ENCODE data around the gene SEC14L3. TPM values are rescaled to one million over a fixed set of nuclear protein-coding genes. Genes with fewer than 3 reads are reported as not detected.
A peak's percentile ranks its signal among the peaks of the same experiment; 100 is the strongest.

Gene SEC14L3
- polyA plus RNA-seq, 4 donors, result 0.08 TPM; not detected in 3

DNA sequence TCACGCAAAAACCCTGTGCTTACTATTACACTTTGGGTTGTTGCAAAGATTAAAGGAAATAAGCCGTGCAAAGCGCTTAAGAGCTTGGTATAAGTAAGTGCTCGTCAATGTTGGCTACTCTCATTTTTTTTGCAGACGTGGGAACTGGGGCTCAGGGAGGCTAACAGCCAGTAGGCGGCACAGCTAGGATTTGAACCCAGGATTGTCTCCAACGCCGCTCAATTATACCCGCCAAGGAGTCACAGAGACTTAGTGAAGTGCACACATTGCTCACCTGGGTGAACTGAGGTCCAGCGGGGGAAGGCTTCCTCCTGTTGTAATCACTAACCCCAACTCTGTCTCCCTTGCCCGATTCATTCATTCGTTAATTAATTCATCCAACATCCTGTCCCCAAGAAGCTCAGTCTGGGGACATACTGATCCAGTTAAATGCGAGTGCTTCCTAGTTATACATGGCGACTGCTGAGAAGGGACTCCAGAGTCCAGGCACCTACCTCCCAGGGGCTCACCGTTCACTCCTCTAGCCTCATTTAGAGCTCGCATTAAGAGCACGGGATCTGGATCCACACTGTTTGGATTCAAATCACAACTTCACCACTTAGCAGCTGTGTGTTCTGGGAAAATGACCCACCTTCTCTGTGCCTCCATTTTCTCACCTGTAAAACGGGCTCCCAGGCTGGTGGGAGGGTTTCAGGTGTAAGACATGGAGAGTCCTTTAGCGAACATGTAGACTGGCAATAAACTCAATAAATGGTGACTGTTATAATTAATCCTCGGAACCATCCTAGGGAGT, 47.1 kb downstream of the SEC14L3 start:
- no peak for DNase-seq (ENCODE audit: low read depth in 4 of 4, low spot score in 2 of 4)

GRCh38 chr22:30423959-30424533, 47.8 kb downstream of the SEC14L3 start:
- peak; percentile 99 to 100 (median 100) for DNase-seq (ENCODE audit: low read depth in 4 of 4, low spot score in 2 of 4)

DNA sequence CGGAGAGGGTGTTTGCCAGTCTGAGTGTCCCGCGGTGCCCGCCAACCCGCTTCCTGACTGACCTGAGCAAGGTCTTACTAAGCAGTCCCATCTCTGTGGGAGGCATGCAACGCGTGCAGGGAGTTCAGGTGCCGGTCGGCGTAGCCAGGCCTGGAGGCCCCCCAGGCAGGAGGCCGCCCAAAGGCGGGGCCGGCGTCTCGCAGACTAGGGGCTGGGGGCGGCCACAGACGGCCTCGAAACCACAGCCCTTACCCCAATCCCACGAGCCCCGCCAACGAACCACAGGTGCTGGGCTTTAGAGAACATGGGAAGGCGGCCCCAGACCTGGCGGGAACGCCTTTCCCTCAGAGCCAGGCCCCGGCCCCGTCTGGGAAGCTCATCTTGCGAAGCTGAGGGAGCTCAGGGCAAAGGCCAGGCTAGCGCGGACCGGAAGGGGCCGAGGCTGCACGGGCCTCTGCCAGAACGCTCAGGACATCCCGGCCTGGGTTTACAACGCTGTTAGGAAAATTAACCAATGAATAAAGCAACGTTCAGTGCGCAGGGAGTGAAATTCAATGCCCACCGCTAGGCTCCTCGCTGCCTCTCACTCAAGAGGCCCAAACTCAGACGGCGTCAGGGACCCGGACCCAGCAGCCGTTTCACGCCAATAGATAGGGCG, 48.4 kb downstream of the SEC14L3 start:
- no peak for DNase-seq (ENCODE audit: low read depth in 4 of 4, low spot score in 2 of 4)

DNA sequence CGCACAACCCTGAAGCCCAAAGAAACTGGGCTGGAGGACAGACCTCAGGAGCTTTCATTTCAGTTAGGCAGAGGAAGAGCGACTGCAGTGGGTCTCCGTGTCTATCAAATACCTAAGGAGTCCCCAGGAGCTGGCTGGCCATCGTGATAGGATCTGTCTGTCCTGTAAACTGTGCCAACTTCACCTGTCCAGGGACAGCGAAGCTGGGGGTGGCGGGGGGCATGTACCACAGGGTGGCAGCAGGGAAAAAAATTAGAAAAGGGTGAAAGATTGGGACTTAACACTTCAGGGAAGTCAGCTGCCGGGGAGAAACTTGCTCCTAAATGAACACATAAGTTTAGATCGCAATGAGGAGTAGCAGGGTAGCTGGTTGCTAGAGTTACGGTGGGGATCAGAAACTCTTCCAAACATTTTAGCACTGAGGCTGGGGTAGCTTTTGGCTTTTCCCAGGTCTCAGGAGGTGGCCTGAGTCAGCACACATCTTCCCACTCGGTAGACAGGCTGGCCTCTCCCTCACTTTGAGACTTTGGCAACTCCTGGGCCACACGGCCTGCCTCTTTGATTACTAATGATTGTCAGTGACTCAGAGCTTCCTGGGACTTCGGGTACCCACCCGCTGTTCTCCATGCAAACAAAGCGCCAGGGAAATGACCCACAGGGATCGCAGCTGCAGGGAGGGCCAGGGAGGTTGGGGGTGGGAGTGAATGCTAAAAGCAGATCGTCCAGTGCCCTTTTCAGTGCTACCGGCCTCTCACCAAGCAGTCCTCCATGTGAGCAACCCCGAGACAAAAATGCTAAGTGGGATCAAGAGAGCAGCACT, 49.1 kb downstream of the SEC14L3 start:
- peak in 1 of 4 donors; percentile 19 for DNase-seq (ENCODE audit: low read depth in 4 of 4, low spot score in 2 of 4)

DNA sequence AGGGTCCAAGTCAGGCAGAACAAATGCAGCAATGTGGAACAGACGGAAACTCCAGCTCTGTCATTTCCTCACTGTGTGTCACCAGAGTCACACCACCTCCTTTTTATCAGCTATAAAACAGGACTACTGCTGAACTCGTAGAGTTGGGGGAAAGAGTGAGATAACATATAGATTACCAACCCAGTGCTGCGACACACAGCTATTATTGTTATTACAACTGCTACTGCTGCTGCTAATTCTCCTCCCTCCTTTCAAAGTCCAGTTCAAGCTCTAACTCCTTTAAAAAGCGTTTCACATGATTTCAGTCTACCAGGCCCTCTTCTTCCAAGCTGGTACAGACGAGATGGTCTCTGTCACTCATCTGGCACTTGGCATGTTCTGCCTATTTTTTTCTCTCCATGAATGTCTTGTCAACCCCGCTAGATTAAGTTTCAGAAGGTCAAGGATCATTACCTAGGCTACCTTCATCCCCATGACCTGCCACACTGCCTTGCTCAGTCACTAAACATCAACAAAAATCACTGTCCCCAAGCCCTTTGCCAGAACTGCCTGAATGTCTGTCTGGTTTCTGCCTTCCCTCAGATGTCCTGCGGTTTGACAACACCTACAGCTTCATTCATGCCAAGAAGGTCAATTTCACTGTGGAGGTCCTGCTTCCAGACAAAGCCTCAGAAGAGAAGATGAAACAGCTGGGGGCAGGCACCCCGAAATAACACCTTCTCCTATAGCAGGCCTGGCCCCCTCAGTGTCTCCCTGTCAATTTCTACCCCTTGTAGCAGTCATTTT, 49.9 kb downstream of the SEC14L3 start:
- DNase-seq (ENCODE audit: low read depth in 4 of 4, low spot score in 2 of 4), result no peak

DNA sequence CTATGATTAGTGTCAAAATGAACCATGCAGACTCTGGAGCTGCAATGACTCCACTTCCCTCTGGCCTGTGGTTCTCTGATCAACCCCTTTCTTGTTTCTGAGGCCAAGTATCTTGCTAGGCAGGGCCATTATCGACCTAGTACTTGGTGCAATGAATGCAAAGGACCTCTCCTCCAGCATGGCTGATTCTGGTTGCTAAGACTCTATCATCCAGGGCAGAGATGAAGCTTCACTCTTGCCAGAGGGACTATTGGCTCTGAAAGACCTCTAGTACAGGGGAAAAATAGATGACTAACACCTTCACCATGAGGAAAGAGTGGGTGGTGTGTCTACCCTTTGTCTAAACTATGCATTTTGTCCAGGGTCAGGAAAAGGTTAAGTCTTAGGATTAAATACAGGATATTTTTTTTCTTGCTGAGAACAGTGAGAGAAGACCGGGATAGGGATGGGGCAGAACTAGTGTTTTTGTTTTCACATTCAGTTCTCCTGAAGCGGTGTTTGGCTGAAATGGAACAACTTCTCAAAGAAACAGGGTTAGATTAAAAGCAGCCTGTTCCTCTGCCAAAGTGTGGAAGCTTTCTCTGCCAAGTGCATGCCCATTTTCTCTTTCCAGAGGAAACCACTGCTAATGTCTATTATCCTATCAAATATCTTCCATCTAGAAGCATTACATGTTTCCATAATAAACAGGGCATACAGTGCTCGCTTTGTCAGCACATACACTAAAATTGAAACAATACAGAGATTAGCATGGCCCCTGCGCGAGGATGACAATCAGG, 51.3 kb downstream of the SEC14L3 start:
- no peak for DNase-seq (ENCODE audit: low read depth in 4 of 4, low spot score in 2 of 4)

DNA sequence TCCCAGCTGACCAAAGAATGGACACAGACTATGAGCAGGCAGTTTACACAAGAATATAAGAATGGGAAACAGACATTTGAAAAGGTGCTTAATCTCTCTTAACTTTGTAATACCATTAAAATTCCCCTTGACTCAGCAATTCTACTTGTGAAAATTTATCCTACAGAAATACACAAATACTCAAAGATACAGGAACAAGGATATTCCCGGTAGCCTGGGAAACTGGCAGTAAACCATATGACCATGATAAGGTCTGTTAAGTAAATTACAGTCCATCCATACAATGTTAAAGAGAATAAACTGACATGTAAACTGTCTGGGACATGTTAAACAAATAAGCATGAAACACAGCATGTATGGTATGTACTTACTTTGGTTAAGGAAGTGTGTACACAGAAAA, 55.0 kb downstream of the SEC14L3 start:
- no peak for DNase-seq (ENCODE audit: low read depth in 4 of 4, low spot score in 2 of 4)

DNA sequence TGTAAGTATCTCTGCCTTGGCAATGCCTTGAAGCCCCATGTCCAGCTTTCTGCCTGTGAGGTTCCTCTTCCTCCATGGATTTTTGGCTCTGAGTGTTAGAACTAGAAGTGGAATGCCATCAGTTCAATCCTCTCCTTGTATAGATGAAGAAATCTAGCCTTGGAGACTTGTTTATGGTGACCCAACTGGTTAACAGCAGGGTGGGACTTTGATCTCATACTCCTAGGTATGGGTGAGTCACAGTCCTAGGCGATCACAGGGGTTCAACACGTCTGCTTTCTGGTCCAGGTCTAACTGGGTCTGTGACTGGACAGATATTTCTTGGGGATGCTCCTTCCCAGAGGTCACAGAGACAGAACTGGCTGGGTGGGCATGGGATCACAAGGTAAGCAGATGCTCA, 55.4 kb downstream of the SEC14L3 start:
- DNase-seq (ENCODE audit: low read depth in 4 of 4, low spot score in 2 of 4), result no peak

DNA sequence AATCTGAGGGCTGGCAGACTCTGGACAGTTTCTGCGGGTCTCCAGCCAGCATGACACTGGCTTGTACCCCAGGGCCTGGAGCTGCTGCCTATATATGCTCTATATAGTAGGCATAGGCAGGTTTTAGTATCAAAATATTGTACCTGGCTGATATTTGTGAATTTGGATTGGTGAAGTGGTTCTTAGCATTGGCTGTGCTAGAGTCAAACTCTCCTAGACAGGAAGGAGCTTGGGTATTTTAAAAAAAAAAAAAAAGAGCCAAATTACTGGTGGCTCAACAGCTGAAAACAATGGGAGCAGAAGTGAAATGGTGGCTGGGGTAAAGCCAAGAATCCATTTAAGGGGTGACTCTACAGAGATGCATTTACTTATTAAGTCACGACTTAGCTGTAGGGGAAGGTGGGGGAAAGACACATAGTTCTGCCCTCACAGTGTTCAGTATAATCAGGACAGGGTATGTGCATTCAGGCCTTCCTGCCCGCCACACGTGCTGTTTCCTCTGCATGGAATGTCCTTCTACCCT, 57.2 kb downstream of the SEC14L3 start:
- no peak for DNase-seq (ENCODE audit: low read depth in 4 of 4, low spot score in 2 of 4)

DNA sequence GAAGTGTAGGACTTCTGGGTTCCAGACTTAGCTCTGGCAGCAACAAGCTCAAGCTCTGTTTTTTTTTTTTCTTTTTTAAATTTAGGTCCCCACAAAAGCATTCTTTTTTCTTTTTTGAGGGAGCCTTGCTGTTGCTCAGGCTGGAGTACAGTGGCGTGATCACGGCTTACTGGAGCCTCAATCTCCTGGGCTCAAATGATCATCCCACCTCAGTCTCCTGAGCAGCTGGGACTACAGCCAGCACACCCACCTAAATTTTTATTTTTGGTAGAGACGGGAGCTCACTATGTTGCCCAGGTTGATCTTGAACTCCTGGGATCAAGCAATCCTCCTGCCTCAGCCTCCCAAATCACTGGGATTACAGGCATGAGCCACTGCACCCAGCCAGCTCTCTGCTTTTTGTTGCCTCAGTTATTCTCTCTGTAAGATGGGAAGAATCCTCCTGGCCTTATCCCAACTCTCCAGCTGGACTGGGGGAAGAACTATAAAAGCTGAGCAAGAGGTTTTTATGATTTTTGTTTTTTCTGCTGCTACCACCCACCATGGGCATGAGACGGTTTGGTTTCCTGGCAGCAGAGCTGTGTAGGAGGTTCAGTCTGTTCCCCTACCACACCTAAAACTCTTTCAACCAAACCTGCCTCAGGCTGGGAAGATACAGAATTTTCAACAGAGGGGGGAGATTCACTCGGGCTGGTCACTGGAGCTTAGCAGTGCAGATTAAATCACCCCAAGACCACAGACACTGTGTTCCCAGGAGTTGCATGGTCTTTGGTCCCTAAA, 57.9 kb downstream of the SEC14L3 start:
- DNase-seq (ENCODE audit: low read depth in 4 of 4, low spot score in 2 of 4), result no peak

GRCh38 chr22:30413001-30413400, 58.8 kb downstream of the SEC14L3 start:
- DNase-seq (ENCODE audit: low read depth in 4 of 4, low spot score in 2 of 4), result no peak

DNA sequence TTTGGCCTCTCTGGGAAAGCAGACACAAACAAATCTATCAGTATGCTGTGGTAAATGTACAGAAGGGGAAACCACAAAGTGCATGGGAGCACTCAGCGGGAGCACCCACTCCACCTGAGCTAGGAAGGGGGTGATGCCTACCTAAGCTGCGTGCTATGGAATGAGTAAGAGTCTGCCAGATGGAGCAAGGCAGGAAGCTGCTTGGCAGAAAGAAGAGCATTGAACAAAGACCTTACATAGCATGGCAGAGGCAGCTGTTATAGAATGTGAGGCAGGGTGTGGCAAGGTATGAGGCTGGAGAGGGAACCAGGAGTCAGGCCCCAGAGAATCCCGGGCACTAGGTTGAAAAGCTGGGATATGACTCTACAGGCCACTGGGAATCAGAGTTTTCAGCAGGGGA, 60.0 kb downstream of the SEC14L3 start:
- DNase-seq (ENCODE audit: low read depth in 4 of 4, low spot score in 2 of 4), result no peak

Other genes with a start within 250 kb of the SEC14L3 start
- 1 to 10 TPM; 1.3 to 2.4 (median 2.3) TPM for gene LIF, start 225.3 kb downstream of the SEC14L3 start, polyA plus RNA-seq (ENCODE audit: insufficient read length in 4 of 4)
- under 1 TPM in 3 of 4 donors, not detected in 1; 0.13 to 0.38 (median 0.34) TPM for gene OSM, start 205.2 kb downstream of the SEC14L3 start, polyA plus RNA-seq (ENCODE audit: insufficient read length in 4 of 4)
- gene CASTOR1, start 182.5 kb downstream of the SEC14L3 start, polyA plus RNA-seq (ENCODE audit: insufficient read length in 4 of 4), result 10 to 100 TPM in 3 of 4 donors, 1 to 10 TPM in 1; 8.7 to 15.9 (median 12.8) TPM
- gene TBC1D10A, start 145.1 kb downstream of the SEC14L3 start, polyA plus RNA-seq (ENCODE audit: insufficient read length in 4 of 4), result 10 to 100 TPM; 14.1 to 18.4 (median 16.3) TPM
- gene SF3A1, start 115.1 kb downstream of the SEC14L3 start, polyA plus RNA-seq (ENCODE audit: insufficient read length in 4 of 4), result 100 to 1,000 TPM; 129 to 168 (median 150) TPM
- 1 to 10 TPM; 5.4 to 9.2 (median 7.3) TPM for gene CCDC157, start 115.0 kb downstream of the SEC14L3 start, polyA plus RNA-seq (ENCODE audit: insufficient read length in 4 of 4)
- gene RNF215, start 84.6 kb downstream of the SEC14L3 start, polyA plus RNA-seq (ENCODE audit: insufficient read length in 4 of 4), result 10 to 100 TPM; 18.3 to 26.3 (median 24.7) TPM
- gene SEC14L2, start 75.0 kb downstream of the SEC14L3 start, polyA plus RNA-seq (ENCODE audit: insufficient read length in 4 of 4), result 1 to 10 TPM; 4.3 to 8.0 (median 6.3) TPM
- 10 to 100 TPM in 3 of 4 donors, 1 to 10 TPM in 1; 8.4 to 12.8 (median 12.2) TPM for gene MTFP1, start 46.2 kb downstream of the SEC14L3 start, polyA plus RNA-seq (ENCODE audit: insufficient read length in 4 of 4)
- 1 to 10 TPM in 2 of 4 donors, under 1 TPM in 2; 0.59 to 1.4 (median 0.91) TPM for gene SEC14L4, start 33.7 kb upstream of the SEC14L3 start, polyA plus RNA-seq (ENCODE audit: insufficient read length in 4 of 4)
- 1 to 10 TPM; 5.5 to 8.9 (median 7.4) TPM for gene SEC14L6, start 74.7 kb upstream of the SEC14L3 start, polyA plus RNA-seq (ENCODE audit: insufficient read length in 4 of 4)
- 10 to 100 TPM; 24.9 to 41.0 (median 35.6) TPM for gene GAL3ST1, start 102.6 kb upstream of the SEC14L3 start, polyA plus RNA-seq (ENCODE audit: insufficient read length in 4 of 4)
- 10 to 100 TPM; 69.5 to 79.8 (median 72.9) TPM for gene PES1, start 119.9 kb upstream of the SEC14L3 start, polyA plus RNA-seq (ENCODE audit: insufficient read length in 4 of 4)
- gene TCN2, start 135.2 kb upstream of the SEC14L3 start, polyA plus RNA-seq (ENCODE audit: insufficient read length in 4 of 4), result 10 to 100 TPM; 49.0 to 62.2 (median 56.9) TPM
- gene SLC35E4, start 163.8 kb upstream of the SEC14L3 start, polyA plus RNA-seq (ENCODE audit: insufficient read length in 4 of 4), result 1 to 10 TPM; 1.8 to 2.4 (median 2.0) TPM
- gene DUSP18, start 195.9 kb upstream of the SEC14L3 start, polyA plus RNA-seq (ENCODE audit: insufficient read length in 4 of 4), result 10 to 100 TPM in 1 of 4 donors, 1 to 10 TPM in 3; 5.3 to 12.1 (median 8.1) TPM
- gene OSBP2, start 222.9 kb upstream of the SEC14L3 start, polyA plus RNA-seq (ENCODE audit: insufficient read length in 4 of 4), result 1 to 10 TPM; 4.7 to 7.3 (median 6.8) TPM